HG03196 (cell line): ENCODE results near the gene THY1.

Experiments used
- ATAC-seq: cut with Tn5 transposase; IDR thresholded peaks from one replicate; pipeline ENCODE4 v1.9.1; 2021; ENCODE audit not compliant: unreplicated experiment

The THY1 gene

DNA sequence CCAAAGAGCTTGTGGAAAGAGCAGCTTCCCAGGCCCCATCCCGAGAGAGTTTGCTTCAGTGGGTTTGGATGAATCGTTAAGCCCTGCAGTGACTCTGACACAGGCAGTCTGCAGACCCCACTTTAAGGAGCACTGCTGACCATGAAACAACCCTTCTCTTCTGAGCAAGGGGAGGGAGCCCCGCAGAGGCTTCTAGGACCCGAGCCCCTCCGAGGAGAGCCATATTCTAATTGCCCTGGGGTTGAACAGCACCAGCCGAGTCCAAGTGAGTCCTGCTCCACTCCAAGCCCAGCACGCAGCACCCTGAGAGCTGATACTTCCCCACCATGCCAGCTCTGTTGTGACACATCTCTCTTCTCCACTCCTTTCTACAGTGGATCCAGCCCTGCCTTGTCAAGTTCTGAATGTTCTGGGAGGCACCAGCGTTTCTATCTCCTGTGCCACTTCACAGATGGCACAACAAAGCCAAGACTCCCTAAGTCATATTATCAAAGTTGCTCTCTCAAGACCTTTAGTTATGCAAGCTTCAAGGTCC, 51.8 kb downstream of the THY1 start:
- no peak for ATAC-seq

DNA sequence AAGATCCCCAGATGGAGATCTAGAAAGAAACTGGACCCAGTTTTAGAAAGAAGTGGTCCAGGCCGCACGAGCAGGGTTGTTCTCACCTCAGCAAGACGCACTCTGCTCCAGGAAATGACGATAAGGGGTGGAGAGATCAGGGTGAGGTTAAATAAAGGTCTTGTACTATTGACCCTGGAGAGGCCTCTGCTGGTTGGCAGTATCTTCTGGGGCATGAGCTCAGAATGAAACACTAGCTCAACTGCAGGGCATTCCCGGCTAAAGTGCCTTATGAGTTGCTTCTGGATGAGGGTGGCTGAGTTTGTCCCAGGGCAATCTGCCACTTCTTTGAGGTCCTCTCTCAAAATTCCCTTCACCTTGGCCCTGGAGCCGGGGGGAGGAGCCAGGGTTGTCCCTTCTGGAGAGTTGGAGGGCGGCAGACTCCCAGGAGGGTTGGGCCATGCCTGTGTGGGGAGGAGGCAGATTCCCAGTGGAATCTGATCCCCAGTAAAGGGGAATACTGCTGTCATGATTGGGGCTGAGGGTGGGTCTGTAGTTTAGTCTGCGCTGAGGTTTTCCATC, 52.4 kb downstream of the THY1 start:
- no peak for ATAC-seq

DNA sequence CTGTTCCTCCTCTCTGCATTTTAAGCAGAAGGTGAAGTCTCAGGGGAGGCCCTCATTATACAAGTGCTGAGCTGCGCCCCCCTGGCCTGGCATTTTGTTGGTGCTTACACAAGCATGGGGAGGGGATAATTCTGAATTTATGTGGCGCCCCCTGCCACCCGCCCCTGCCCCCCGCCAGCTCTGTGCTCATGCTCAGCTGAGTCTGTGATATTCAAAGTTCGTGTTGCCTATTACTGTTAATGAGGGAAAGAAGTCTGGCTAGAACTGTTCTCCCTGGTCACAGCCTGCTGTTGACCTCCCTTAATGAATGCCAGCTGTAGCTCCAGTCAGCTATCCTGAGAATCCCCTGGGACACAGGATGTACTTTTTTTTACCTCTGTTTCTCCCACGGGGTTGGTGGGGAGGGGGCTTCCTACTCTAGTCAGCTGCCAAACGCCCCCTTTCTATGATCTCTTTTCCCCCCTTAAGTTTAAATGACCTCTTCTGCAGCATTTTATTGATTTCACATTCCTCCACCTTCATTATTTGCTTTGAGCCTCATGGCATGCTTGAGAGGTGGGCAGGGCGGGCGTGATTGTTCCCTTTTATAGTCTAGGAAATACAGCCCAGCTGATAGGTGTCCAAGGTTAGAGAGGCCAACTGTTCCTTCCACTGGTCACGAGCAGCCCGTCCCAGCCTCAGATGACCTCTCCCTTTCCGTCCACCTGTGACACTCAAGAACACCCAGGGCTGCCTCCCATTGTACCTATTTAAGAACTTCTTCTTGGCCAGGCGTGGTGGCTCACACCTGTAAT, 53.6 kb downstream of the THY1 start:
- no peak for ATAC-seq

DNA sequence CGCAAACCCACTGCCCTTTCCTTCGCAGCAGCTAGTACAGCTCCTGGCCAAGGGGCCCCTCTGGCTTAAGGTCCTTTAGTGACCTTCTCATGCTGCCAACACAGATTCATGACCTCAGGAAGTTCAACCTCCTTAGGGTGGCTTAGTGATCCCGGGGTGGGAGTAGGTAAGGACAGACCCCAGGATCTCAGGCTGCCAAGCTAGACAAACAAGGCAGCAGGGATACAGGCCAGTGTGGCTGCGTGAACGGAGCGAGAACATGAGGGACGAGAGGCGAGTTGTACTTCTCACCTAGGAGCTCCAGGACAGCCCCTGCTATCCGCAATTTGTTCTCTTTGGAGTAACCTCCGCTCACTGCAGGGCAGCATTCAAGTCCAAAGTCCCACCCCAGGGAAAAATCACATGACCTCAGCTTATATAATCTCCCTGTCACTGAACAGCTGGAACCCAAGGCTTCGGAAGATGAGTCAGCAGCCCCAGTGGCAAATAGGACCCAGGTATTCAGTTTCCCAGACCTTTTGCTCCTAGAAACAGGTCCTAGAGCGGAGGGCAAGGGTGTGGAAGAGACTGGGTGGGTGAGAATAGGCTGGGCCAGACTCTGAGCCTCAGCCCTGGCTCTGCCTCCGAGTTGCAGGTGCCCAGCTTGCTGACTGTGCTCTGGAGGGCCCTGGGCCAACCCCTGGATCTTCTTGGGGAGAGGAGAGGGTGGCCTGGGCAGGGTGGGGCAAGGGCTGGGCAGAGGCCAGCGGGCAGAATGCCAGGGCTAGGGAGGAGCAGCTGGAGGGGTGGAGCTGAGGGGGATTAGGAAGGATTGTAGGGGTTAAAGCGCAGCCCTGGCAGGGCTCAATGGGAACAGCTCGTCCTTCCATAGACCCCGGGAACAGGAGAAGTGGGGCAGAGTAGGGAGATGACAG, 54.6 kb downstream of the THY1 start:
- no peak for ATAC-seq

DNA sequence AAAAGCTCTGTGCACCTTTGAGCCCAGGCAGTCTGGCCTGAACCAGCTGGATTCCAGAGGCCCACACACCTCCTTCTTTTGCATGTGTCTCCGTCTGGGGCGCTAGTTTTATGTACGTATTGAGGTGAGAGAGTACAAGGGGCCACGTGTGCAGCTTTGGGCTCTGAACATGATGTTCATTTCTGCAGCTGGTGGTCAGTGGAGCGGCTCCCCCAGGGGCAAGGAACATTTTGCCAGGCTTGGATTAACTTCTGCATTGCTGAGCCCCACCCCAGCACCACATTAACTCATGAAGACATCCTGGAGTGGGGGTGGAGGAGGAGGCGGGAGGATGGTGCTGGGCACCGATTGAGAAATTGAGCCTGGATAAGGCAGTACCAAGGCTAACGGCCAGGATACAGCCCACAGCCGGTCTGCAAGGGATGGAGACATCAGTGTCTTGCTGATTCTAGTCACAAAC, 55.3 kb downstream of the THY1 start:
- ATAC-seq, result no peak
